ENCODE results near the gene SH2B3.
"Not testable (repeated sequence)": the region's sequence is repeated elsewhere in the genome, so short reads cannot be mapped to it uniquely, and the experiment has no call there.

Gene SH2B3

GRCh38 chr12:111445726-111446581, 40.2 kb downstream of the SH2B3 start:
- ATAC-seq, result no peak

- ATAC-seq, result no peak
These were observed 41.2 kb downstream of the SH2B3 start for GRCh38 chr12:111446631-111447570.

- no peak for ATAC-seq
These were observed 42.0 kb downstream of the SH2B3 start for GRCh38 chr12:111447571-111448265.

- no peak for ATAC-seq
These were observed 42.6 kb downstream of the SH2B3 start for GRCh38 chr12:111448266-111448830.

DNA sequence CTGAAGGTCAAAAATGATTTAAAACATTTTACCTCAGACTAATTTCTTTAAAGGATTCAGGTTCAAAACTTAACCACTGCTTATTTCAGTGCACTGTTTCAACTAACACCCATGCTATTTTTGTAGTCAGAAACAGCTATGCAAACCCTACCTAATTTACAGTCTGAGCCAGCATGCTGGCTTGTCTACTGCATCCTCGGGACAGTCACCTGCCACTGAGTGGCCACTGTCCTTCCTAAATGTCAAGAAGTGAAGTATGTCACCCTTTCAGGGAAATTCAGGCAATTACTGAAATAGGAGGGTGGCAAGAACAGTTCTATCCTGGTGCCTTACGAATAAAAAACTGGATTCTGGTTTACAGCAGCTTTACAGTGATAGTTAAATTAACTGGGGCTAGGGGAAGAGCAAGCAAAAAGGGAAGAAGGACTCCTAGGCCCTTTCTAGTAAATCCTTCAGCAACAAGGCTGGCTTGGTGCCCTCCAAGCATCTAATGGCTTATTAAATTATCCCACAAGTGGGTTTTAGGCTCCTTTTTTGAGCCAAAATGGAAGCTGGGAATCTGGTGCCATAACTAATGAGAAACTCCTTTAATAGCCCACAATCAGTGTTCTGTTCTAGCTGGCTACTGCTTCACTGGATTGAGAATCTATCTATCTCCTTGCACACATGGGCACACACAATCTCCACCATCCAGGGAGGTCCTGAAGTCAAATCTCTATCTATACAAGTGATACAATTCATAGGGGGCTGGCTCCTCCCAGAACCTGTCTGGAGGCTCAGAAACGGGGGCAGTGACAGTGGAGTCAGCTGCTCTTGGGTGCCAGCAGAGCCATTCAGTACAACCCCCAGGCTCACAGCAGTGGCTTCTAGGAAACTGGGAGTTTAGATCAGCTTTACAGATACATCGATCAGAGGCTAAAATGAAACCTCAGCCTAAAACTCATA, 43.4 kb downstream of the SH2B3 start:
- ATAC-seq, result no peak

- ATAC-seq, result no peak
These were observed 45.0 kb downstream of the SH2B3 start for GRCh38 chr12:111450676-111451075.

DNA sequence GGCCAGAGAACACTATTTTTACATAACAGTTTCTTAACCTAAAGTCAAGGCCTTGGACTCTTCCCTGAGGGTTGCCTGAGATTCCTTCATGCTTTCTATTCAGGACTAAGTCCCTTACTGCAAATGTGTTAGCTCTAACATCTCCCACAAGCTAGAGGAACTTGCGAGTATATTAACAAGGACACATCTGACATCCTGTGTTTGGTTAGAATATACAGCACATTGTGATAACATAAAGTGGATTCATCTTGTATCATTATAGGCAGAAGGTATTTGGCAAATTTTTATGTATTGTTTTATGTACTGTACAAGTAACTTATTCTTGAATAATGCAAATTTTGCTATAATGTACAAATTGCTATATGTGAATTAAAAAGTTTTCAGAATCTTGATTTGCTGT, 45.5 kb downstream of the SH2B3 start:
- no peak for ATAC-seq

DNA sequence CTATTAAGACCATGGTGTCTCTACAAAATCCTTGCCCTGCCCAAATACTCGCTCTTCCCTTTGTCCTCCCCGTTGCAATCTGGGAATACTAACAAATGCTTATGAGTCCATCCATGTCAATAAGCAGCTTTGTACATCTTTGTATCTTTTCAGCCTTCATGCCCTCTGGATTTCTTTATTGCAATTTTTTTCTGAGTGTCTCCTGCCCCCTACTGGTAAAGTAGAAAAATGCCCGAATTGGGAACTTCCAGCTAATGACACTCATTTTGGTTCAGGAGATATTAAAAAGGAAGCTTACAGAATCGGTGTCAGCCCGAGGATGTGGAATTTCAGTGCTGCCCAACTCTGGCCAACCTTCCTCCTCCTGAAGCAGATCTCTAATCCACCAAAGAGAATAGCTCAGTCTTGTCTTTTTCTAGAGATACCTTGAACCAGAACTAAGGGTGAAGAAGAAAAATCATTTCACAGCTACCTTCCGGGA, 46.0 kb downstream of the SH2B3 start:
- no peak for ATAC-seq

DNA sequence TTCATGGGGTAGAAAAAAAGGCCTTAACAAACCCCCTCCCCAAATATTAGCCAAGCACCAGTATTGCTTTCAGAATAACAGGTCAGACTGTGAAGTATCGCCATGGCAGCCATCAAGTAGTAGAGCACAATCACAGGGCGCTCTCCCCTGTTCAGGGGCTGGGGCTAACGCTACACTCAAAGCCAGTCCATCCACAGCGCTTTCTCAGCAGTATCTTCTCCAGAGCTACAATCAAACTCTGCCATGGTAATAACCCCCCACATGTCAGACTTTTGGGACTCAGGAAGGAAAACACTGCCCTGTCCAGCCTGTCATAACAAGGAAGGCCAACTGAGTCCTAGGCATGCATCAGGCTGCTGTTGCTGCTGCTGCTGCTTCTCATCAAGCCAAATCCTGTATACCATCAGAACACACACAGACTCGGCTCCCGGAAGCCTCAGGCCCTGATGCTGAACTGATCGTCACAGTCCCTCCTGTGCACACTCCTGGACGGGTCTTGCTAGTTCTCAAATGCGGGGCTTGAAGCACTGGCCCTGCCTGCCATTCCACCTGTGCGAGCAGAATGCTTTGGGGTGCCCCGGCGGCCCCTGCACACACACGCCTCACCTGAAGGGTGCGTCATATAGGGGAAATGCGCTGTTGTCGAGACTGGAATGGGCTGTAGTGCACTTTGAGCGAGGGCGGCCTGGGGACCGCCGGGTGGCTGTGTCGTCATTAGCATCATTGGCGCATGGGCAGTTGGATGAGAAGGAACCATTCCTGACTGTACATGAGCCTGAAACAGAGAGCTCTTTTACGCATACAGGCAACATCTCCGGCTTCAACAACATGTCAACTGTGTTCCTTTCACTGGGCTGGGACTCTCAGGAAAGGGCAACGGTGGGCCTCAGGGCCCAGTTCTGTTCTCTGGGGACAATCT, 47.6 kb downstream of the SH2B3 start:
- no peak for ATAC-seq

DNA sequence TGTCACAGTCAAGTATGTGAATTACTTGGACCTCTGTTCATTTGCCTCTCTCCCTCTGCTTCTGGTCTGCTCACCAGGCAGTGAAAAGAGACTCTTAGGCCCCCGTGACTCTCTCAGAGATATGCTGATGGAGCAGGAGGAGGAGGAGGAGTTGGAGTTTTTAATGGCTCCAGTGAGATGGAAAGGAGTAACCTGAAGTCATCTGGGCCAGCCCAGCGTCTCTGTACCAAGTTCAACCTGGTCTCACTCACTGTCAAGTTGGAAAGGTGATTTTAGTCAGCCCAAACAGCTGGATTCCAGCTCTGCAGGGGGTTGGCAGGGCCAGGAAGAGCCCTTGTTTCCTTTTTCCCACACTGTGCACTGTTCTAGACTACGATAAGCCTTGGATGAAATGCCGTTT, 48.6 kb downstream of the SH2B3 start:
- no peak for ATAC-seq

- ATAC-seq, result no peak
These were observed 49.2 kb downstream of the SH2B3 start for GRCh38 chr12:111454716-111455447.

- ATAC-seq, result no peak
These were observed 50.0 kb downstream of the SH2B3 start for GRCh38 chr12:111455448-111456320.

DNA sequence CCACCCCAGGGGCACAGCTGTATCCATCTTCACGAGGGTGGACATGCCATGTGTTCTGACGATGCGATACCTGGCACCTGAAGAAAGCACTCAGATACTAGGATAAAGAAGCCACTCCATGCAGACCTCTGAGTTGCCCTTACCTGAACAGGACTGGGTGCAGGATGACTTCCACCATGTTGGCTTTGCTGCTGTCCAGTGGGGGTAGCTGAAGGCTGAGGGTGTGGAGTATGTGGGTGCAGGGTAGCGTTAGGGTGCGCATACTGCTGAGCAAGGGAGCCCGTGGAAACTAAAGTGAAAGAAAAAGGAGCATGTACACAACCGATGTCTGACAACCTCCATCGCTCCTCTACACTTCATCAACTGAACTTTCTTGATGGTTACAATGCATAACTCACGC, 51.3 kb downstream of the SH2B3 start:
- no peak for ATAC-seq

- ATAC-seq, result no peak
These were observed 51.9 kb downstream of the SH2B3 start for GRCh38 chr12:111457577-111457976.

DNA sequence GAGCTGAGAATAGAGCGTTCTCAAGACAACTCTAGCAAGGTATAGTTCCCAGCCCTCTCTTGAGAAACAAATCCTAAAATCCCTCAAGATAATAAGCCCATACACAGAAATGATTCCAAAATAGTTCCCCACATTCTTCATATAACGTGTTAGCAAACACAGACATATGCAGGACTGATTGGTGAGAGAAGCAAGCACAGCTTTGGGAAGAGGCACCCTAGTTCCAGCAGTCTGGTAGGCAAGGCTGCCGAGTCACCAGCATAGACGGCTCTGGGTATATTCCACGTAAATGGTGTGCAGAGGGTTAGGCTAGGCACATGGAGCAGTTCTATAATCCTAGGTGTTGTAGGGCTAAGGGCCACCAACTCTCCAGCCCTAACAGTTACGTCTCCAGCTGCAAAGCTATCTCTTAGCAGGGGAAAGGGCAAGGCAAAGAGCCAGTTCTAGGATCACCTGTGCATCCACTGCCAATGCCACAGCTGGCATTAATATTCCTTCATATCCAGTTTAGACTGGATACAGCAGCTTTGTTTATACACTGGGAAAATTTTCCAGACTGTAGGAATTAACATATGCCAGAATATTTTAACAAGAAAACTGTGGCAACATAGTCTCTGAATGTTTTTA, 52.9 kb downstream of the SH2B3 start:
- ATAC-seq, result no peak

DNA sequence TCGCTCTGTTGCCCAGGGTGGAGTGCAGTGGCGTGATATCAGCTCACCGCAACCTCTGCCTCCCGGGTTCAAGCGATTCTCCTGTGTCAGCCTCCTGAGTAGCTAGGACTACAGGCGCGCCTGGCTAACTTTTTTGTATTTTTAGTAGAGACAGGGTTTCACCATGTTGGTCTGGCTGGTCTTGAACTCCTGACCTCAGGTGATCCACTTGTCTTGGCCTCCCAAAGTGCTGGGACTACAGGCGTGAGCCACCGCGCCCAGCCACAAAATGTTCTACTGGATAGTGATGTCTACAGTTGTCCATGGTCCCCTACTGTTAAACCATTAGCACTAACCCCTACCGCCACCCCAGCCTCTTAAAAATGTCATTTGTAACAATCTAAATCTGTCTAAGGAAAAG, 54.4 kb downstream of the SH2B3 start:
- ATAC-seq, result not testable (repeated sequence)

GRCh38 chr12:111462210-111462769, 56.6 kb downstream of the SH2B3 start:
- ATAC-seq, result no peak

Data from activated CD4-positive, CD25-positive, alpha-beta regulatory T cell treated with anti-CD3 and anti-CD28 coated beads, Interleukin-2, amount 50 U/mL, for 24 hours (primary cell).